Measurements from ENCODE around the gene TREH.
A peak's percentile ranks its signal among the peaks of the same experiment; 100 is the strongest.
"Not testable (repeated sequence)": the region's sequence is repeated elsewhere in the genome, so short reads cannot be mapped to it uniquely, and the experiment has no call there.

The TREH gene

GRCh38 chr11:118696673-118697226 lies 17.3 kb upstream of the TREH start:
- DNase-seq (ENCODE audit: low spot score): no peak

GRCh38 chr11:118694771-118695170 lies 15.3 kb upstream of the TREH start:
- DNase-seq (ENCODE audit: low spot score): no peak

- DNase-seq (ENCODE audit: low spot score): no peak
Observed at GRCh38 chr11:118694185-118694584, 14.7 kb upstream of the TREH start.

GRCh38 chr11:118691926-118692830 lies 12.7 kb upstream of the TREH start:
- no peak for DNase-seq (ENCODE audit: low spot score)

- DNase-seq (ENCODE audit: low spot score): no peak
Observed at GRCh38 chr11:118690553-118691304, 11.3 kb upstream of the TREH start.

- peak; percentile 93 for DNase-seq (ENCODE audit: low spot score)
Observed at GRCh38 chr11:118689852-118690552, 10.6 kb upstream of the TREH start.

GRCh38 chr11:118689503-118689851 lies 10.0 kb upstream of the TREH start:
- DNase-seq (ENCODE audit: low spot score): no peak

GRCh38 chr11:118688851-118689502 lies 9.5 kb upstream of the TREH start:
- DNase-seq (ENCODE audit: low spot score): no peak

- not testable (repeated sequence) for DNase-seq (ENCODE audit: low spot score)
Observed at GRCh38 chr11:118688339-118688738, 8.9 kb upstream of the TREH start.

- DNase-seq (ENCODE audit: low spot score): no peak
Observed at GRCh38 chr11:118687906-118688305, 8.5 kb upstream of the TREH start.

- DNase-seq (ENCODE audit: low spot score): no peak
Observed at GRCh38 chr11:118684187-118684586, 4.7 kb upstream of the TREH start.

- DNase-seq (ENCODE audit: low spot score): not testable (repeated sequence)
Observed at GRCh38 chr11:118682939-118683338, 3.5 kb upstream of the TREH start.

GRCh38 chr11:118682372-118682771 lies 2.9 kb upstream of the TREH start:
- DNase-seq (ENCODE audit: low spot score): no peak

GRCh38 chr11:118678908-118679307 lies 542 bp downstream of the TREH start:
- not testable (repeated sequence) for DNase-seq (ENCODE audit: low spot score)

- DNase-seq (ENCODE audit: low spot score): no peak
Observed at GRCh38 chr11:118677977-118678376, 1.5 kb downstream of the TREH start.

GRCh38 chr11:118674082-118674435 lies 5.4 kb downstream of the TREH start:
- no peak for DNase-seq (ENCODE audit: low spot score)

GRCh38 chr11:118673361-118674081 lies 5.9 kb downstream of the TREH start:
- DNase-seq (ENCODE audit: low spot score): peak; percentile 82

- no peak for DNase-seq (ENCODE audit: low spot score)
Observed at GRCh38 chr11:118672846-118673245, 6.6 kb downstream of the TREH start.

GRCh38 chr11:118671254-118671653 lies 8.2 kb downstream of the TREH start:
- no peak for DNase-seq (ENCODE audit: low spot score)

- no peak for DNase-seq (ENCODE audit: low spot score)
Observed at GRCh38 chr11:118670063-118670462, 9.4 kb downstream of the TREH start.

- DNase-seq (ENCODE audit: low spot score): no peak
Observed at GRCh38 chr11:118666371-118666770, 13.1 kb downstream of the TREH start.

All from pons (tissue), 1 donor.